AG10803 (cell line): ENCODE measurements around the gene MYOF.
"Not testable (repeated sequence)": the region's sequence is repeated elsewhere in the genome, so short reads cannot be mapped to it uniquely, and the experiment has no call there.

Source experiments
- DNase-seq: peaks from one replicate; pipeline ENCODE4 v3.0.0; 2010; ENCODE audit warnings: low read depth
- H3K4me3 ChIP-seq: 2 replicates; pipeline ENCODE4 v1.5.1; 2011; ENCODE audit warnings: mild to moderate bottlenecking, low read length, control low read depth
- TF ChIP-seq, protein P1 (sequence below): conservative IDR thresholded peaks from 2 replicates; pipeline ENCODE4 v1.5.1; 2011; ENCODE audit warnings: mild to moderate bottlenecking, low read length, control low read depth, inconsistent platforms

Gene MYOF

DNA sequence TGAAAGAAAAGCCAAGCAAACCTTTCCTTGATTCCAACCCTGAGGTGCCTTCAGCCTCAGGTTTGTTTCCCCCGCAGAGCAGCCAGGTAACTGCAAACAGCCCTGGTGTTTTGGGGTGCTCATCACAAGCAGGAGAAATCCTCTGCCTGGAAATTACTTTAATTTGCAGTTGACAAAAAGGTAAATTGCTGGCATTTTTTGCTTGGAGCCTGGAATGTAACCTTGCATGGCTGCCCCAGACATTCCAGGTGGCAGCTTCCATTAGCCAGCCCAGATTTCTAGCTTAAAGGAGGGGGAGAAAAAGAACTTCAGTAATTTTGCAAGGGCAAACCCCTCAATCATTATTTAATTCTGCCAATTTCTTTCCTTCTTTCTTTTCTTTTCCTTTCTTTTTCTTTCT, 194.4 kb downstream of the MYOF start:
- no peak overlapping the region for H3K4me3 ChIP-seq
- no peak for DNase-seq
- TF ChIP-seq, protein P1, sequence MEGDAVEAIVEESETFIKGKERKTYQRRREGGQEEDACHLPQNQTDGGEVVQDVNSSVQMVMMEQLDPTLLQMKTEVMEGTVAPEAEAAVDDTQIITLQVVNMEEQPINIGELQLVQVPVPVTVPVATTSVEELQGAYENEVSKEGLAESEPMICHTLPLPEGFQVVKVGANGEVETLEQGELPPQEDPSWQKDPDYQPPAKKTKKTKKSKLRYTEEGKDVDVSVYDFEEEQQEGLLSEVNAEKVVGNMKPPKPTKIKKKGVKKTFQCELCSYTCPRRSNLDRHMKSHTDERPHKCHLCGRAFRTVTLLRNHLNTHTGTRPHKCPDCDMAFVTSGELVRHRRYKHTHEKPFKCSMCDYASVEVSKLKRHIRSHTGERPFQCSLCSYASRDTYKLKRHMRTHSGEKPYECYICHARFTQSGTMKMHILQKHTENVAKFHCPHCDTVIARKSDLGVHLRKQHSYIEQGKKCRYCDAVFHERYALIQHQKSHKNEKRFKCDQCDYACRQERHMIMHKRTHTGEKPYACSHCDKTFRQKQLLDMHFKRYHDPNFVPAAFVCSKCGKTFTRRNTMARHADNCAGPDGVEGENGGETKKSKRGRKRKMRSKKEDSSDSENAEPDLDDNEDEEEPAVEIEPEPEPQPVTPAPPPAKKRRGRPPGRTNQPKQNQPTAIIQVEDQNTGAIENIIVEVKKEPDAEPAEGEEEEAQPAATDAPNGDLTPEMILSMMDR = no peak

DNA sequence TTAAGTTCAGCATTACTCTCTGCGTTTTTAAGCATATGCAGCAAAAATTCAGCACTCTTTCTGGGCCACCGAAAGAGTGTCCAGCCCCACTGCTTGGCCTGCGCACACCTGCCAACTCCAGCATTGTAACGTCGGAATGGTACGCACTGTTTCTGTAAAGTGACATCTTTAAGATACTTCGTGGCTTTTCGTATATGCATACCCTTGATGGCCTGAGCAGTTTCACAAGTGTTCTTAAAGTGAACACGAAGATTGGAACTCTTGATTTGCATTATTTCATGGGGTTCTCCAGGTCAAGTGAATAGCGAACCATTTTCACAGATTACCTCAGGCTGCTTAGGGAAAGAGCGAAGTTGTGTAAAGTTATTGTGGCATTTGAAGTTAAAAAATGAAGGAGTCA, 197.9 kb downstream of the MYOF start:
- not testable (repeated sequence) for H3K4me3 ChIP-seq, DNase-seq

DNA sequence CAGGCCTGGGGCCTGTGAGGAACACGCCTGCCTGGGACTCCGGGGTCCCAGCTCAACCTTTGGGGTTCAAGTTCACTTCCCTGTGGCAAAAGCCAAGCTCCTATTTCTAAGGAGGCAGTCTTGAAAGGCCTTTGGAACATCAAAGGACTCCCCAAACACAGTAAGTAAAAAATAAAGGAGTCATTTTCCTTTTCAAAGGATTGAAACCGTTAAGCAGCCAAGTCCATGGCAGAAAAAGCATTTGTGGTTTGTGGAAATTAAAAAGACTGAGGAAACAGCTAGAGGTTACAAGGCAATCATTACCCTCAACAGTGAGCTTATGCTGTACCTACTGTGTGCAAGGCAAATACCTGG, 200.8 kb downstream of the MYOF start:
- DNase-seq = no peak

DNA sequence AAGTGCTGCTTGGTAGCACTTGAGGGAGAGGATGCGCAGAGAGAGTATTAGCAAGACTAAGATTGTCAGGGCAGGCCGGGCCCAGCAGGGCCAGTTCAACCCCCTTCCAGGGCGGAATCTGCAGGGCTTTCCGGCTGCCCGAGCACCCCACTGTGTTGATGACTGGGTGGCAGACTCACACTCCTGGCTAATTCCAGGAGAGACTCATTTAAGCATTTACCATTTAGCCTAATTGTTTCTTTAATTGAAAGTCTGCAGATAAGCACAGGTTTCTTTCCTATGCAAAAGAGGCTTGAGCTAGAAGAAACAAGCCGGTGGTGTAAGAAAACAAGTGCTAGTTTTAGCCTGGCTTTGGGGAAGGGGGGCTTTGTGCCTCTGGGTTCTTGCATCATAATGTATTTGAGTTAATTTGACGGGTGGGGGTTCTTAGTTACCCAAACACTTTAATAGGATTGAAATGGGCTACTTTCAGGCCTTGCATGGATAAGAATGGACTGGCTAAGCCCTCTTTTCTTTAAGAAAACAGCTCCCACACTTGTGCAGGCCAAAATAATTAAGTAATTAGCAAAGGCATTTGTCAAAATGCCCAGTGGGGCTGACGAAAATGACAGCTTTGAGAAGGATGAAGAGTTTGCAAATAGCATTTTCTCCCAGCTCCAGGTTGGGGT, 201.3 kb downstream of the MYOF start:
- H3K4me3 ChIP-seq = no peak overlapping the region
- no peak for DNase-seq
- TF ChIP-seq, protein P1 = no peak

More for the DNA sequence above, 200.8 kb downstream of the MYOF start:
- TF ChIP-seq, protein P1 = no peak
- no peak overlapping the region for H3K4me3 ChIP-seq

DNA sequence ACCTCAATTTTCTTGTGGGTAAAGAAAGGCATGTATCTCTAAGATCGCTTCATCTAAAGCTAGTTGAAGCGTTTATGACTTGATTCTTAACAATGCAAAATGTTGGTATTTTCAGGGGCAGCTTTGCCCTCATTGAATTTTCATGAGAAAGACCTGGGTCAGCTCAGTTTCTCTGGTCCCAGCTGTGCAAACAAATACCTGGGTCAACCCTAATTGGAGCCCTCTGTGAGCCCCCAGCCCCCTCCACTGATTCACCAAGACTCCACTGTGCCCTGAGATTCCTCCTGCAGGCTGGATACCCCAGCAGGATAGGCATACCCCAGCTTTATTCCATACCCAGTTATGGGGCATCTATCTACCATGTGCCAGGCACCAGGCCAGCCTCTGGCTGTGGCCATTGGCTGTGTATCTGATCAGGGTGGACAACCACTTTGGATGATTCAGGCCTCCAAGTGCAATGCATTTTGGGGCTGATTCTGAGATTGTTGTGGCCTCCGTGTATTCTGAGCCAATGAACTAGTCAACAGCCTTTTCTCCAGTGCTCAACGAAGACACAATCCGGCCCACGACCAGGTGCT, 201.9 kb downstream of the MYOF start:
- TF ChIP-seq, protein P1 = no peak
- no peak overlapping the region for H3K4me3 ChIP-seq
- DNase-seq = no peak

DNA sequence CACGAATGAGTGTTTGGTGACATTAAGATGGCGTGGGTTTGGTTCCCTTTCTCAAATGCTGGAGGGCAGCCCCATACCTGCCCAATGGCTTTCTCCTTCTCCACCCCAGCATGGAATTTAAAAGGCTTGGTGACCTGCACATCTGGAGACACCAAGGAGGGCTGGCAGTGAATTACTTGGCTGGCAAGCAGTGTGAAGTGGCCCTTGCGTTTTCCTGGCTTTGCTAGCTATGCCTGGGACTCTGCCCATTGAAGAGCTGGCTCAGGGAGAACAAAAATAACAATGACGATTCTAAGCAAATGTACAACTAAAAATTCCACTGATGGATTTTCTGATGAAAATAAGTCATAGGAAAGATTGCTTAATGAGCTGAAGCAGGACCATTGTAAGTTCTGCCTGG, 204.8 kb downstream of the MYOF start:
- TF ChIP-seq, protein P1 = no peak
- DNase-seq = no peak
- no peak overlapping the region for H3K4me3 ChIP-seq

DNA sequence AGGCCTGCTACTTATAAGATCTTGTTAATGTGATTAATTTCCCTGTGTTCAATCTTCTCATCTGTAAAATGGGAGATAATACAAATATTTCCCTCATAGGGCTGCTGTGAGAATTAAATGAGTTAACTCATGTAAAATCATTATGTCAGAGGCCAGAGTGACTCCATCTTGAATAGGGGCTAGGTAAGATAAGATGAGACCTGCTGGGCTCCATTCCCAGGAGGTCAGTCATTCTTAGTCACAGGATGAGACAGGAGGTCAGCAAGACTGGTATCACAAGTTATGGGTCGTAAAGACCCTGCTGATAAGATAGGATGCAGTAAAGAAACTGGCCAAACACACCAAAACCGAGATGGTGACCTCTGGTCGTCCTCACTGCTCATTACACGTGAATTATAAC, 207.7 kb downstream of the MYOF start:
- TF ChIP-seq, protein P1 = no peak
- no peak overlapping the region for H3K4me3 ChIP-seq
- DNase-seq = no peak
